Measurements from ENCODE around the gene CEP170B.

- TF ChIP-seq, protein P1, sequence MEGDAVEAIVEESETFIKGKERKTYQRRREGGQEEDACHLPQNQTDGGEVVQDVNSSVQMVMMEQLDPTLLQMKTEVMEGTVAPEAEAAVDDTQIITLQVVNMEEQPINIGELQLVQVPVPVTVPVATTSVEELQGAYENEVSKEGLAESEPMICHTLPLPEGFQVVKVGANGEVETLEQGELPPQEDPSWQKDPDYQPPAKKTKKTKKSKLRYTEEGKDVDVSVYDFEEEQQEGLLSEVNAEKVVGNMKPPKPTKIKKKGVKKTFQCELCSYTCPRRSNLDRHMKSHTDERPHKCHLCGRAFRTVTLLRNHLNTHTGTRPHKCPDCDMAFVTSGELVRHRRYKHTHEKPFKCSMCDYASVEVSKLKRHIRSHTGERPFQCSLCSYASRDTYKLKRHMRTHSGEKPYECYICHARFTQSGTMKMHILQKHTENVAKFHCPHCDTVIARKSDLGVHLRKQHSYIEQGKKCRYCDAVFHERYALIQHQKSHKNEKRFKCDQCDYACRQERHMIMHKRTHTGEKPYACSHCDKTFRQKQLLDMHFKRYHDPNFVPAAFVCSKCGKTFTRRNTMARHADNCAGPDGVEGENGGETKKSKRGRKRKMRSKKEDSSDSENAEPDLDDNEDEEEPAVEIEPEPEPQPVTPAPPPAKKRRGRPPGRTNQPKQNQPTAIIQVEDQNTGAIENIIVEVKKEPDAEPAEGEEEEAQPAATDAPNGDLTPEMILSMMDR (IDR thresholded peaks at IDR 0.05): no peak
- no peak for TF ChIP-seq EP300 (IDR thresholded peaks at IDR 0.05)
- no peak for TF ChIP-seq POLR2AphosphoS5 (IDR thresholded peaks at IDR 0.05)
- no peak for TF ChIP-seq POLR2A (IDR thresholded peaks at IDR 0.05)
Observed at GRCh38 chr14:104821971-104822608, 43.0 kb upstream of the CEP170B start.
